GM19043 (cell line): Measurements from ENCODE around the gene ALKBH7.

ENCODE experiments used
- ATAC-seq: cut with Tn5 transposase; IDR thresholded peaks from one replicate; pipeline ENCODE4 v1.9.1; 2021; ENCODE audit warnings: low read depth; ENCODE audit not compliant: unreplicated experiment

The ALKBH7 gene

DNA sequence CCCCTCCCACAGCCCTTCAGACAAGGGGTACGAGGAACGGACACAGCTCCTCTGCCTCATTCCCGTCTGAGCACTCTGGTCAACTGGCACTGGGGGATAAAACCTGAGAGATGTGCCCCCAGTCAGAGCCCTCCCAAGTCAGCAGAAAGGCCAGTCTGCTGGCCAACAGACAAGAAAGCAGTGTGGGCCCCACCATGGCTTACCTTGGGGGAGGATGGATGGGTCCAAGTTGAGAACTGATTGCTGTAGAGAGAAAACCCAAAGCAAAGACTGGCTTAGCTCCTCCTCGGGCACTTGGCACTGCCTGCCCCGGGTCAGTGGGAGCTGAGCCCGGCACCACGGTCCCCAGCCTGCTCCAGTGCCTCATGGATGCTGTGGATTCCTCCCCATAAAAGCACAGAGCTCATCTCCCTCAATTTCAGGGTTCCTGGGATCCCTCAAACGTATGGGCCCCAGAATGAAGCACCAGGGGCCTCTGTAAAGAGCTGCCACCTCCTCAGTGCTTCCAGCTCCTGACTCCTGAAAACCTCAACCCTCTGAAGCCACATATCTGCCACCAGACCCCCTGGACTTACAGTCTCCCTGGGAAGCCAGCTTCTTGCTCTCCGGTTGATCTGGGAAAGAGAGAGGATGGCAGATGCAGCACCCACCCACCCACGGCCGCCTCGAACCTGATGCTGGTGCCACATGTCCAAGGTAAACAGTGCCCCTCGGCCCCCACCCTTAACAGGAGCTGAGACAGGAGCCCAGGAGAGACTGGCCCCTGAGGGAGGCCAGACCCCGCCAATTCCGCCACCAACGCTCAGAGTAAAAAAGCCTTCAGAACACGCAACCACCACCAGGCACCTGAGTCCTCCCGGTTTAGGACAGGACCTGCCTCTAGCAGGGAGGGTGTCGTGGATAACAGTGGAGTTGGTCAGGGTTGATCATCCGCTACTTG is 48.8 kb downstream of the ALKBH7 start:
- no peak for ATAC-seq

- no peak for ATAC-seq
Measured at GRCh38 chr19:6423499-6424194, 51.1 kb downstream of the ALKBH7 start.

GRCh38 chr19:6424195-6424938 is 51.8 kb downstream of the ALKBH7 start, which contains the start of gene KHSRP:
Gene KHSRP, minus strand, starts transcription at chr19:6424811. Its CDS starts 110 bp downstream, at chr19:6424701.
- ATAC-seq: no peak
